Measurements from ENCODE around the gene DMRTC1.
"Not testable (repeated sequence)": the region's sequence is repeated elsewhere in the genome, so short reads cannot be mapped to it uniquely, and the experiment has no call there.

Gene DMRTC1, protein sequence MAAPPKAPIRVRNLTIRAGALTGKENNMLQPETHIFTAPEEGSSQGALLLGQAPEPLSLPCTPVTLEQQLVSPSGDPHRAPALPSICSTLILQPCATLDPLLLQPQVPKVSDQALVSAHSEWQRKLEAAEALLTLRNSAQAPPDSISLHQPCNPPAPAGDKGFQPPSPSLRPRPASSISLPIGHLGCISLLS

DNA sequence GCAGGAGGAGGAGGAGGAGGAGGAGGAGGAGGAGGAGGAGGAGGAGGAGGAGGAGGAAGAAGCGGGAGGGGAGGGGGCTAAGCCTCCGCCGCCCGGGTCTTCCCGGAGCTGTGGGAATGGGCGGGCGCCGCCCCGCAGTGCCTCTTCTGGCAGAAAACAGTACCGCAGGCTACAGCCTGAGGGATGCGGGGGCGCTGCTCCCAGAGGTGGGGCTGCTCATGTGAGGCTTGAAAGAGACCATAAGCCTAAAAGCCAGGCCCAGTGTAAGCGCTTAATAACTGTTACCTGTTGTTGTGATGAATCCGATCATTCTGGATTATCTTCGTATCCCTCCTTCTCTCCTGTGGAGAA, at the start of gene DMRTC1:
TSS of gene DMRTC1 (minus strand) at position 19 of the 351 bp plus-strand sequence. CDS start 68,143 bp downstream, outside the sequence.
- DNase-seq = not testable (repeated sequence)

DNA sequence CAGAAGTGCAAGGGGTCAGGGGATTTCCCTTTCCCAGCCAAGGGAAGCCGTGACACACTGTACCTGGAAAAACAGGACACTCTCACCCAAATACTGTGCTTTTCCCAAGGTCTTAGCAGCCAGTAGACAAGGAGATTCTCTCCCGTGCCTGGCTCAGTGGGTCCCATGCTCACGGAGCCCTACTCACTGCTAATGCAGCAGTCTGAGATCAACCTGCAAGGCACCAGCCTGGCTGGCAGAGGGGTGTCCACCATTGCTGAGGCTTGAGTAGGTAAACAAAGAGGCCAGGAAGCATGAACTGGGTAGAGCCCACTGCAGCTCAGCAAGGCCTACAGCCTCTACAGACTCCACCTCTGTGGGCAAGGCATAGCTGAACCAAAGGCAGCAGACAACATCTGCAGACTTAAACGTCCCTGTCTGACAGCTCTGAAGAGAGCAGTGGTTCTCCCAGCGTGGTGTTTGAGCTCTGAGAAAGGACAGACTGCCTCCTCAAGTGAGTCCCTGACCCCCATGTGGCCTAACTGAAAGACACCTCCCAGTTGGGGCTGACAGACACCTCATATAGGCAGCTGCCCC, 37.3 kb upstream of the DMRTC1 start:
- DNase-seq = not testable (repeated sequence)

- DNase-seq = not testable (repeated sequence)
Observed at GRCh38 chrX:72974885-72975284, 31.2 kb upstream of the DMRTC1 start.

DNA sequence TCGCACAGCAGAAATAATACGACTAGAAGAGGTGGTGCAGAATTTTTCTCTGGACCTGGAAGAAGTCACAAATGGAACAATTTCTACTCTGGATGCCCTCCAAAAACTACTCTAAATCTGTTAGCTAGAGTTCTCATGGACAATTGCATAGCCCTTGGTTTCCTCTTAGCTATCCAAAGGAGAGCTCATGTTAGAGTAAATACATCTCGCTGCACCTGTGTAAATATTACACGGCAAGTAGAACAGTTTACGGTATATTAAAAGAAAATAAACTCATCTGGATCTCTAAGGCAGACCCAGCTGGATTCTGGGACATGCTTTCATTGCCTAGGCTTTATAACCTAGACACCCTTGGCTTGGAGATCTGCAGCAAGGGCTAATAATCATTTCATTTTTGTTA, 28.2 kb upstream of the DMRTC1 start:
- not testable (repeated sequence) for DNase-seq

DNA sequence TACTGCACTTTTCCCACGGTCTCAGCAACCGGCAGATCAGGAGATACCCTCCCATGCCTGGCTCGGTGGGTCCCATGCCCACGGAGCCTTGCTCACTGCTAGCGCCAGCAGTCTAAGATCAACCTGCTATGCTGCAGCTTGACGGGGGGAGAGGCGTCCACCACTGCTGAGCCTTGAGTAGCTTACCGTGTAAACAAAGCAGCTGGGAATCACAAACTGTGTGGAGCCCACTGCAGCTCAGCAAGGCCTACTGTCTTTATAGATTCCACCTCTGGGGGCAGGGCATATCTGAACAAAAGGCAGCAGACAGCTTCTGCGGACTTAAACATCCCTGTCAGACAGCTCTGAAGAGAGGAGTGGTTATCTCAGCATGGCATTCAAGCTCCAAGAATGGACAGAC, 16.3 kb upstream of the DMRTC1 start:
- DNase-seq = not testable (repeated sequence)

GRCh38 chrX:72943035-72943818, 410 bp downstream of the DMRTC1 start:
- not testable (repeated sequence) for DNase-seq

DNA sequence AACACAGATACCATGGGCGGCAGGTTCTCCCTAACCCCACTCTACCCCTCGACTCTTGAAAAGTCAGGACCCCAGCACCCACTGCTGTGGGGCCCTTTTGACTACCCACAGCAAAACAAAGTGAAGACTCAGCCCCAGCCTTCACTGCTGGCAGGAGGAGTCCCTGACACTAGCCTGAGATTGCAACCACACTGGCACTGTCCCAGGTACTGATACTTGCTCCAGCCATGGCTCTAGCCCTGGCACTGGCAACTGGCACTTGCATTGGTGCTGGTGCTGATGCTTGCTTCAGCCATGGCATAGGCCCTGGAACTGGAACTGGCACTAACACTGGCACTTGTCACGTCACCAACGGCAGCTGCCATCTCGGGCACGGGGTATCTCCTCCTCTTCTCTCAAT, 1.4 kb downstream of the DMRTC1 start:
- DNase-seq = not testable (repeated sequence)

DNA sequence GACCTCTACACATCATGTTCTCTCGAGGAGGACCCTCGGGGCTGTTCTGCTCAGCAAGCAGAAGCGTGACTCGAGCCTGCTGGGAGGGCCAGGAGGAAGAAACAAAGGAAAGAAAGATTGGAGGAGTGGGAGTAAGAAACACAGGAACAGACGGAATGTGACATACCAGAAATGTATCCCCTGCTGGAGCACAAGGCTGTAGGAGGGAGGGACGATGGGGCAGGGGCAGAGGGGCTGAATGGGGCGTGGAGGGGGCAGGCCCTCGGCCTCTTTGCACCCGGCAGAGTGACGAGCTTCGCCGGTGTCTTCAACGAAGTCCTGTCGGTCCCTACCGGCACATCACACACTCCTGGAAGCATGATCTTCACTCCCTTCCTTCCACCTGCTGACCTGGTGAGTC, 5.7 kb downstream of the DMRTC1 start, which contains the start of gene FAM236A:
TSS of gene FAM236A (plus strand) at position 301 of the 400 bp plus-strand sequence. CDS start at position 358, 57 bp downstream.
- DNase-seq = not testable (repeated sequence)

GRCh38 chrX:72936882-72937455, 6.7 kb downstream of the DMRTC1 start:
- DNase-seq = not testable (repeated sequence)

GRCh38 chrX:72936455-72936854, 7.2 kb downstream of the DMRTC1 start:
- not testable (repeated sequence) for DNase-seq

GRCh38 chrX:72932283-72932682, 11.4 kb downstream of the DMRTC1 start:
- DNase-seq = not testable (repeated sequence)

DNA sequence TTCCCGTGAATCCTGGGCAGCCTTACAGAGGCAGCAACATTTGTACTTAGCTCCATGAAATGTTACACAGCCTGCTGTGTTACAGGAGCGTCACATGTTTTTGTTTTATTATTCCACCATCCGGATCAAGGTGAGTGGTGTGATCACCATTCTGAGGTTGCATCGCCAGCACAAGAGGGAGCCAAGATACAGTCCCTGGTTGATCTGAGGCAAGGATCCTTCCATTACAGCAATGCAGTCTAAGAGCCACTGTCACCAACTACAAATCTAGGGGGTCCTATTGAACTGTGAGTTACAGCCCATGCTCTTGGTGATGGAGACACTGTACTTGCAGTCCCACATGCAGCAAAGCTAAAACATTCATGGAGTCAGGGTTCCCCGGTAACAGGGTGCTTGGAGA, 27.5 kb downstream of the DMRTC1 start:
- DNase-seq = not testable (repeated sequence)

DNA sequence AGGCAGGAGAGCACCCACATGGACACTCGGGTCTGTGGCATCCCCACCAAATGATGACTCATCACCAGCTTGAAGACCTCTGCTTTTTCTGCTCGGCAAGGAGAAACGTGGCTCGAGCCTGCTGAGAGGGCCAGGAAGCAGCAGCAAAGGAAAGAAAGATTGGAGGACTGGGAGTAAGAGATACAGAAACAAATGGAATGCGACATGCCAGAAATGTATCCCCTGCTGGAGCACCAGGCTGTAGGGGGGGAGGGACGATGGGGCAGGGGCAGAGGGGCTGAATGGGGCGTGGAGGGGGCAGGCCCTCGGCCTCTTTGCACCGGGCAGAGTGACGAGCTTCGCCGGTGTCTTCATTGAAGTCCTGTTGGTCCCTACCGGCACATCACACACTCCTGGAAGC, 31.3 kb downstream of the DMRTC1 start, which contains the start of gene FAM236C:
TSS of gene FAM236C (plus strand) at position 301 of the 400 bp plus-strand sequence. CDS start 100 bp downstream, outside the sequence.
- DNase-seq = not testable (repeated sequence)

DNA sequence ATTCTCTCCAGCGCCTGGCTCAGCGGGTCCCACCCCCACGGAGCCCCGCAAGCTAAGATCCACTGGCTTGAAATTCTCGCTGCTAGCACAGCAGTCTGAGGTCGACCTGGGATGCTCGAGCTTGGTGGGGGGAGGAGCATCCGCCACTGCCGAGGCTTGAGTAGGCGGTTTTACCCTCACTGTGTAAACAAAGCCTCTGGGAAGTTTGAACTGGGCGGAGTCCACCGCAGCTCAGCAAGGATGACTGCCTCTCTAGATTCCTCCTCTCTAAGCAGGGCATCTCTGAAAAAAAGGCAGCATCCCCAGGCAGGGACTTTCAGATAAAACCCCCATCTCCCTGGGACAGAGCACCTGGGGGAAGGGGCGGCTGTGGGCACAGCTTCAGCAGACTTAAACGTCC, 53.9 kb downstream of the DMRTC1 start:
- not testable (repeated sequence) for DNase-seq

DNA sequence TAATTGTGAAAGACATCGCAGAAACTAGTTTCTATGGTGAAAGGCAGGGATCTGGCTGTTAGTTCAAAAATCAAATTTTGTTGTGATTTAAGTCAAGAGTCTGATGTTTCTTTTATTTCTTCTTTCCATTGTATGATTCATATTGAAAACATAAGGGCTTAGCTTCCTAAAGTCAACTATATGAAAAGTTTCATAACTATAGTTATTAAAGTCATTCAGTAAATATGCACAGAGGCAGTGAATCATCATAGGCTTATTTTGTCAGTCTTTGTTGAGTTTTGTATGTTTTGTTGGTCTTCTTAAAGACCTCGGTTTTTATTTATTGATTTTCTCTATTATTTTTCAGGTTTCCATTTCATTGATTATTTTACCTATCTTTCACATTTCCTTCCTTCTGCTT, 60.7 kb downstream of the DMRTC1 start:
- not testable (repeated sequence) for DNase-seq

- not testable (repeated sequence) for DNase-seq
Observed at GRCh38 chrX:72837532-72837931, 106.1 kb downstream of the DMRTC1 start.

DNA sequence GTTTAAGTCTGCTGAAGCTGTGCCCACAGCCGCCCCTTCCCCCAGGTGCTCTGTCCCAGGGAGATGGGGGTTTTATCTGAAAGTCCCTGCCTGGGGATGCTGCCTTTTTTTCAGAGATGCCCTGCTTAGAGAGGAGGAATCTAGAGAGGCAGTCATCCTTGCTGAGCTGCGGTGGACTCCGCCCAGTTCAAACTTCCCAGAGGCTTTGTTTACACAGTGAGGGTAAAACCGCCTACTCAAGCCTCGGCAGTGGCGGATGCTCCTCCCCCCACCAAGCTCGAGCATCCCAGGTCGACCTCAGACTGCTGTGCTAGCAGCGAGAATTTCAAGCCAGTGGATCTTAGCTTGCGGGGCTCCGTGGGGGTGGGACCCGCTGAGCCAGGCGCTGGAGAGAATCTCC, 112.9 kb downstream of the DMRTC1 start:
- DNase-seq = not testable (repeated sequence)

Data from activated T-cell treated with anti-CD3 and anti-CD28 coated beads for 4 hours (primary cell).